Panc1 (cell line): ENCODE measurements around the gene TEK. TPM values are rescaled to one million over a fixed set of nuclear protein-coding genes. Genes with fewer than 3 reads are reported as not detected.

ENCODE experiments used
- ATAC-seq: fragments of 200-7000 bp; cut with Tn5 transposase; 2 replicates; pipeline ENCODE4 v1.9.1; 2020; ENCODE audit warnings: mild to moderate bottlenecking, moderate library complexity
- BruUV-seq: library from RNA; stranded (reverse); fragments of 400-500 nt; replicated peaks from 2 replicates; lab custom pipeline; 2021; lab: Mats Ljungman, UMichigan
- CTCF ChIA-PET: fragments of 300-600 bp; sonication (Branson Sonifier 250); formaldehyde crosslinking; loops from one replicate; lab custom pipeline; 2022; ENCODE audit warnings: antibody characterized with exemption; lab: Charles Lee
- POLR2A ChIA-PET: fragments of 300-600 bp; sonication (Branson Sonifier 250); formaldehyde crosslinking; loops from one replicate; lab custom pipeline; 2022; ENCODE audit warnings: antibody characterized with exemption; lab: Charles Lee
- DNase-seq: peaks from one replicate; pipeline ENCODE4 v3.0.0-alpha.2; 2010; ENCODE audit warnings: low read depth, low spot score
- H3K27ac ChIP-seq: 2 replicates; pipeline ENCODE4 v1.5.1; 2011; ENCODE audit warnings: mild to moderate bottlenecking, low read length, inconsistent platforms
- H3K27me3 ChIP-seq: fragments of 200-500 bp; sonication (Bioruptor generic); 2 replicates; pipeline ENCODE4 v1.6.0; 2014; ENCODE audit warnings: low read length, inconsistent platforms; ENCODE audit not compliant: control insufficient read depth, insufficient read depth
- H3K36me3 ChIP-seq: fragments of 200-500 bp; sonication (Bioruptor generic); 2 replicates; pipeline ENCODE4 v1.5.1; 2014; ENCODE audit warnings: inconsistent platforms, mild to moderate bottlenecking, low read length, moderate library complexity; ENCODE audit not compliant: control insufficient read depth, insufficient read depth
- H3K4me1 ChIP-seq: 2 replicates; pipeline ENCODE4 v1.5.1; 2011; ENCODE audit warnings: inconsistent platforms, mild to moderate bottlenecking, low read length, moderate library complexity; ENCODE audit not compliant: control insufficient read depth, insufficient read depth
- H3K4me3 ChIP-seq, 2 experiments: 2 replicates each; pipeline ENCODE4 v1.5.1; 2011 to 2012; ENCODE audit warnings: low read depth in 2 of 2, low read length in 2 of 2, mild to moderate bottlenecking in 2 of 2, inconsistent platforms in 1 of 2, moderate library complexity in 1 of 2
- H3K9me3 ChIP-seq: fragments of 200-500 bp; sonication (Bioruptor generic); 2 replicates; pipeline ENCODE4 v1.5.1; 2014; ENCODE audit warnings: low read depth, mild to moderate bottlenecking, inconsistent platforms, low read length, moderate library complexity; ENCODE audit not compliant: control insufficient read depth, insufficient read depth
- POLR2AphosphoS5 ChIP-seq: IDR thresholded peaks from 2 replicates; pipeline ENCODE4 v1.6.1; 2012; ENCODE audit warnings: mild to moderate bottlenecking, low read depth, low read length, moderate library complexity
- SIN3A ChIP-seq: IDR thresholded peaks from 2 replicates; pipeline ENCODE4 v1.6.1; 2012; ENCODE audit warnings: low read depth, mild to moderate bottlenecking, low read length, moderate library complexity, borderline replicate concordance; ENCODE audit not compliant: insufficient read depth
- TCF7L2 ChIP-seq: IDR thresholded peaks from 2 replicates; pipeline ENCODE4 v1.6.1; 2011; ENCODE audit warnings: mild to moderate bottlenecking, low read depth, low read length, inconsistent platforms
- in situ Hi-C: cut with HindIII; loops from 2 replicates; pipeline ENCODE4 v1.10.0; 2016; ENCODE audit warnings: low sequenced_read_pairs, low pct_unique_long_range_greater_than_20kb
- intact Hi-C: fragments of 100-400 bp; cut with micrococcal nuclease; formaldehyde crosslinking; loops from one replicate; pipeline ENCODE4 v1.10.0; 2022; ENCODE audit not compliant: unreplicated experiment
- total RNA-seq: library from RNA; stranded (reverse); gene quantifications from one replicate; pipeline ENCODE4 v1.2.1, GENCODE V29; 2021; ENCODE audit not compliant: unreplicated experiment
- TF ChIP-seq, protein P1 (sequence below), 2 experiments: IDR thresholded peaks; 2 replicates each; pipeline ENCODE4 v1.6.1; 2011 to 2012; ENCODE audit warnings: low read depth in 2 of 2, control low read depth in 1 of 2, low read length in 1 of 2, mild to moderate bottlenecking in 1 of 2, moderate library complexity in 1 of 2; ENCODE audit not compliant: insufficient read depth in 1 of 2
- TF ChIP-seq, protein P2 (sequence below): fragments of 450-650 bp; IDR thresholded peaks from 2 replicates; pipeline ENCODE4 v1.5.1; 2017; ENCODE audit warnings: mild to moderate bottlenecking

TEK gene
- total RNA-seq, 1 experiment from 2014 or later = not detected

DNA sequence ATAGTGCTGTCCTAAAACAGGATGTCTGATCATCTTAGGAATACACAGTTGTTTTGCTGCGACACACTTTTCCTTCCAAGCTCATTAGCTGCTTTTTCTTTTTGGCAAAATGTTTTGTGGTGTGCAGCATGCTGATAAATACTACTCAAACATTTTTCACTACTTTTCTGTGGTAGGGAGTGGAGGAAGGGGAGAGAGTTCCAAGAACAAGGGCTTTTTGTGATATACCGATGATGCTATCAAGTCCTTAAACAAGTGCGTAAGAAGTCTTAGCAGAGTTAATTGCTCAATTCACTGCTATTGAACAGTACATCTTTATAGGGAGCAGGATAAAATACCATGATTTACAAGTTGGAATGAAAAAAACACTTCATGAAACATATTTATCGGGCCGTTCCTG, 23.6 kb upstream of the TEK start:
- H3K27me3 ChIP-seq = no peaks in the 10 kb centered on the region
- H3K27ac ChIP-seq = no peak overlapping the region
- no peak overlapping the region for H3K4me3 ChIP-seq
- no peaks in the 10 kb centered on the region for H3K9me3 ChIP-seq
- ChIA-PET CTCF (no interaction called here), POLR2A (no interaction called here)
- no TSS peak for BruUV-seq
- DNase-seq = no peak
- H3K36me3 ChIP-seq = no peaks in the 10 kb centered on the region
- in situ Hi-C loops (no loop called here), intact Hi-C loops (no loop called here)
- H3K4me1 ChIP-seq = no peaks in the 10 kb centered on the region
- TF ChIP-seq TCF7L2 (no peak), POLR2AphosphoS5 (no peak), SIN3A (no peak)
- TF ChIP-seq, protein P1, sequence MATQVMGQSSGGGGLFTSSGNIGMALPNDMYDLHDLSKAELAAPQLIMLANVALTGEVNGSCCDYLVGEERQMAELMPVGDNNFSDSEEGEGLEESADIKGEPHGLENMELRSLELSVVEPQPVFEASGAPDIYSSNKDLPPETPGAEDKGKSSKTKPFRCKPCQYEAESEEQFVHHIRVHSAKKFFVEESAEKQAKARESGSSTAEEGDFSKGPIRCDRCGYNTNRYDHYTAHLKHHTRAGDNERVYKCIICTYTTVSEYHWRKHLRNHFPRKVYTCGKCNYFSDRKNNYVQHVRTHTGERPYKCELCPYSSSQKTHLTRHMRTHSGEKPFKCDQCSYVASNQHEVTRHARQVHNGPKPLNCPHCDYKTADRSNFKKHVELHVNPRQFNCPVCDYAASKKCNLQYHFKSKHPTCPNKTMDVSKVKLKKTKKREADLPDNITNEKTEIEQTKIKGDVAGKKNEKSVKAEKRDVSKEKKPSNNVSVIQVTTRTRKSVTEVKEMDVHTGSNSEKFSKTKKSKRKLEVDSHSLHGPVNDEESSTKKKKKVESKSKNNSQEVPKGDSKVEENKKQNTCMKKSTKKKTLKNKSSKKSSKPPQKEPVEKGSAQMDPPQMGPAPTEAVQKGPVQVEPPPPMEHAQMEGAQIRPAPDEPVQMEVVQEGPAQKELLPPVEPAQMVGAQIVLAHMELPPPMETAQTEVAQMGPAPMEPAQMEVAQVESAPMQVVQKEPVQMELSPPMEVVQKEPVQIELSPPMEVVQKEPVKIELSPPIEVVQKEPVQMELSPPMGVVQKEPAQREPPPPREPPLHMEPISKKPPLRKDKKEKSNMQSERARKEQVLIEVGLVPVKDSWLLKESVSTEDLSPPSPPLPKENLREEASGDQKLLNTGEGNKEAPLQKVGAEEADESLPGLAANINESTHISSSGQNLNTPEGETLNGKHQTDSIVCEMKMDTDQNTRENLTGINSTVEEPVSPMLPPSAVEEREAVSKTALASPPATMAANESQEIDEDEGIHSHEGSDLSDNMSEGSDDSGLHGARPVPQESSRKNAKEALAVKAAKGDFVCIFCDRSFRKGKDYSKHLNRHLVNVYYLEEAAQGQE (IDR thresholded peaks at IDR 0.05; ENCODE audit: insufficient read depth in 1 of 2, low read depth in 2 of 2, low read length in 1 of 2) = no peak
- TF ChIP-seq, protein P2, sequence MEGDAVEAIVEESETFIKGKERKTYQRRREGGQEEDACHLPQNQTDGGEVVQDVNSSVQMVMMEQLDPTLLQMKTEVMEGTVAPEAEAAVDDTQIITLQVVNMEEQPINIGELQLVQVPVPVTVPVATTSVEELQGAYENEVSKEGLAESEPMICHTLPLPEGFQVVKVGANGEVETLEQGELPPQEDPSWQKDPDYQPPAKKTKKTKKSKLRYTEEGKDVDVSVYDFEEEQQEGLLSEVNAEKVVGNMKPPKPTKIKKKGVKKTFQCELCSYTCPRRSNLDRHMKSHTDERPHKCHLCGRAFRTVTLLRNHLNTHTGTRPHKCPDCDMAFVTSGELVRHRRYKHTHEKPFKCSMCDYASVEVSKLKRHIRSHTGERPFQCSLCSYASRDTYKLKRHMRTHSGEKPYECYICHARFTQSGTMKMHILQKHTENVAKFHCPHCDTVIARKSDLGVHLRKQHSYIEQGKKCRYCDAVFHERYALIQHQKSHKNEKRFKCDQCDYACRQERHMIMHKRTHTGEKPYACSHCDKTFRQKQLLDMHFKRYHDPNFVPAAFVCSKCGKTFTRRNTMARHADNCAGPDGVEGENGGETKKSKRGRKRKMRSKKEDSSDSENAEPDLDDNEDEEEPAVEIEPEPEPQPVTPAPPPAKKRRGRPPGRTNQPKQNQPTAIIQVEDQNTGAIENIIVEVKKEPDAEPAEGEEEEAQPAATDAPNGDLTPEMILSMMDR = no peak
- ATAC-seq = no peak

DNA sequence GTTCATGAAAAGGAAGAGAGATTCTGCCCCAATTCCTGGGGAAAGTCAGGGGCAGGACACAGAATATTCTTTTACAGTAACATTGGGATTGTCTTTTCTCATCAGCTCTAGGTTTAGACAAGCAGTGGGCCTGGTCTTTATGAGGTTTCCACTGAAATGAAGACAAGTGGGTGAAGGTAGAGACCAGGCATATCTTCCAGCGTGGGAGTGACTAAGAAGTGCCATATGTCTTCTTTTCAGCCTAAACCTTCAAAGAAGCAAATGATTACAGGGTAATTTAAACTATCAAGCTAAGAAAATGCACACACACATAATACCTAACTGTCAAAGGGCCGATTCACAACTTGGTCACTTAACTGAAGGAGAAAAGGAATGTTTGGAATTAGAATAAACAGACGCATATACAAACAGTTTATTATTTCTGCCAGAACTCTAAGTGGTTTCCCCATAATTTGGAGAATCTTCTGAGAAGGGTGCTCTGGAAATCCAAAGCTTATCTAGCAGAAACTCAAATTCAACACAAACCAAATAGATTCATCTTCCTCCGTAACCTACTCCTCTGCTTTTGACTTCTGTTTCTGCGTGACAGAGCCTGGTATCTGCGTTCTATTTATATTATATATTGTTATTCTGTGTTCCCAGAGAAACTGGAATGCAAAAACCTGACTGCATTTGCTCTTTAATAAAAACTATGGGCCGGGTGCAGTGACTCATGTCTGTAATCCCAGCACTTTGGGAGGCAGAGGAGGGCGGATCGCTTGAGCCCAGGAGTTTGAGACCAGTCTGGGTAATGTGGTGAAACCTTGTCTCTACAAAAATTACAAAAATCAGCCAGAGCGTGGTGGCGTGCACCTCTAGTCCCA, 22.0 kb upstream of the TEK start:
- Histone ChIP-seq H3K4me1 (no peaks in the 10 kb centered on the region), H3K4me3 (no peak overlapping the region), H3K36me3 (no peaks in the 10 kb centered on the region), H3K27ac (no peak overlapping the region), H3K9me3 (no peaks in the 10 kb centered on the region), H3K27me3 (no peaks in the 10 kb centered on the region)
- no peak for DNase-seq
- ChIA-PET POLR2A (no interaction called here), CTCF (no interaction called here)
- no TSS peak for BruUV-seq
- intact Hi-C loops = no loop called here
- TF ChIP-seq SIN3A (no peak), POLR2AphosphoS5 (no peak), TCF7L2 (no peak)
- TF ChIP-seq, protein P2 = no peak
- TF ChIP-seq, protein P1 (IDR thresholded peaks at IDR 0.05; ENCODE audit: insufficient read depth in 1 of 2, low read depth in 2 of 2, low read length in 1 of 2) = no peak
- in situ Hi-C loops = no loop called here
- ATAC-seq = no peak
